Epithelial cell of proximal tubule (primary cell): ENCODE measurements around the gene TCERG1L. TPM values are rescaled to one million over a fixed set of nuclear protein-coding genes. Genes with fewer than 3 reads are reported as not detected.

Experiments
- DNase-seq: peaks from one replicate; pipeline ENCODE4 v3.0.0-alpha.2; 2011; ENCODE audit warnings: low read depth
- H3K4me3 ChIP-seq: 2 replicates; pipeline ENCODE4 v1.5.1; 2011; ENCODE audit warnings: low read depth, mild to moderate bottlenecking, low read length
- total RNA-seq: library from RNA; depleted of rRNA; stranded (reverse); fragments of >200 nt; gene quantifications from 2 replicates; pipeline ENCODE4 v1.2.3, GENCODE V29; 2015
- TF ChIP-seq, protein P1 (sequence below): conservative IDR thresholded peaks from 2 replicates; pipeline ENCODE4 v1.5.1; 2012; ENCODE audit warnings: low read depth, mild to moderate bottlenecking, low read length

The TCERG1L gene
- total RNA-seq, 1 donor from 2014 or later: not detected

DNA sequence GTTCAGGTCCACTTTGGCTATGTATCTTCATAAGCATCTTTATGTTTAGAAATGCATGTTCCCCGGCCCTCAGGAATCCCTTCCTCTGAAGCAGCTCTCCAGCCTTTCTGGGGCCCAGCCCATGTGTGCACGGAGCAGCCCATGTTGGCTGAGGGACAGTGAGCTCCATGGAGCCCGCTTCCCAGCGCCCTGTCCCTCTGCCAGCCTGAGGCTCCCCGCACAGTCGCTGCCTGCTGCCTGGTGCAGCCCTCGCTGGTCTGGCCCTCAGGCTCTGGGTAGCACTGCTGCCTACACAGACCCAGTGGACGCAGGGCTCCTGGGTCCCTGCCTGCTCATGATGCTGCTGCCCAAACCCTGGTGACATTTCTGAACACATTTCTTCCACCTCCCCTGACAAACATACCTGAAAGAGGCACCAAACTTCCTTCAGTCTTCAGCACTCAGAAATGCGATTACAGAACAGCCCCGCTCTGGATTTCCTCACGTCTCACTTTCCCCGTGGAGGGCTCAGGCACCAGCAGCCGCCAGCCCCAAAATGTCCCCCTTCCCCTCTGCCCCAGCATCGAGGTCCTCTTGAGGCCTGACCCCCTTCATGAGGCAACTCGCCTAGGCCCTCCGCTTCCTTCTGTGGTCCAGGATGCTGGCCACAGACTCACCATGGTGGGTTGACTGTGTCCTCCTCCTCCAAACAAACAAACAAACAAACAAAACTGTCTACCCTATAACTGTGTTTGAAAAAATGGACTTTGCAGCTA is 5.0 kb upstream of the TCERG1L start:
- TF ChIP-seq, protein P1, sequence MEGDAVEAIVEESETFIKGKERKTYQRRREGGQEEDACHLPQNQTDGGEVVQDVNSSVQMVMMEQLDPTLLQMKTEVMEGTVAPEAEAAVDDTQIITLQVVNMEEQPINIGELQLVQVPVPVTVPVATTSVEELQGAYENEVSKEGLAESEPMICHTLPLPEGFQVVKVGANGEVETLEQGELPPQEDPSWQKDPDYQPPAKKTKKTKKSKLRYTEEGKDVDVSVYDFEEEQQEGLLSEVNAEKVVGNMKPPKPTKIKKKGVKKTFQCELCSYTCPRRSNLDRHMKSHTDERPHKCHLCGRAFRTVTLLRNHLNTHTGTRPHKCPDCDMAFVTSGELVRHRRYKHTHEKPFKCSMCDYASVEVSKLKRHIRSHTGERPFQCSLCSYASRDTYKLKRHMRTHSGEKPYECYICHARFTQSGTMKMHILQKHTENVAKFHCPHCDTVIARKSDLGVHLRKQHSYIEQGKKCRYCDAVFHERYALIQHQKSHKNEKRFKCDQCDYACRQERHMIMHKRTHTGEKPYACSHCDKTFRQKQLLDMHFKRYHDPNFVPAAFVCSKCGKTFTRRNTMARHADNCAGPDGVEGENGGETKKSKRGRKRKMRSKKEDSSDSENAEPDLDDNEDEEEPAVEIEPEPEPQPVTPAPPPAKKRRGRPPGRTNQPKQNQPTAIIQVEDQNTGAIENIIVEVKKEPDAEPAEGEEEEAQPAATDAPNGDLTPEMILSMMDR: no peak
- no peak overlapping the region for H3K4me3 ChIP-seq
- DNase-seq: no peak

DNA sequence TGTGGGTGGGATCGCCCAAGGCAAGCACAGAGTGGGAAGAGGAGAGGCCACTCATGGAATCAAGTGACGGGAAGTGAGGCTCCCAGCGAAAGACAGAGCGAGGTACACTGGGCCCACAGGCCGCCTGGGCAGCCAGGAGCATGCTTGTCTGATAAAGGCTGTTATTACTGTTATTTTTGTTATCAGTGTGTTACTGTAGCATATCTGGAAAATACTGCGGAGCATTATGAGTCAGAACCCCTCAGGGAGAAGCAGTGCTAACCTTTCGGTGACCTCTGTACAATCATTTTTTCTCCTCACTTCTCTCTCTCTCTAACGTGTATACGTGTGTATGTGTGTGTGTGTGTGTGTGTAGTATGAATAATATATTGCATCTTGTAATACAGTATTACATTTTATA is 3.8 kb upstream of the TCERG1L start:
- no peak for DNase-seq
- H3K4me3 ChIP-seq: no peak overlapping the region
- TF ChIP-seq, protein P1: no peak

DNA sequence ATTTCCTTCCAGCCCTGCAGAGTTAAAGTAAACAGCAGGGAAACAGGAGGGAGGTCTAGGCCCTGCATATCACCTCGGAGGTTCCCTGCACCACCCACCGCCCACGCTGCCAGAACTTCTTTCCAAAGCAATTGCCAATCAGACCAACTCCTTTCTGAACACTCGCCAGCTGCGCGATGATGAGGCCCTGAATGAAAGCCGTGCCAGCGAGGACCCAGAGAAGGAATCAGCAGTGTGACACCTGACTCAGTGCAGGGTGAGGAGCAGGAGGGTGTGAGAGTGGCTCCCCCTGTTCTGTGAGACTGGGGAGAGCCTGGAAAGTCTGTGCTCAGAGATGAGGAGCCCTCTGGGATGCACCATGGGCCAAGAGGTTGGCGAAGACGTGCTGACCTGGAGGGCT is 3.3 kb upstream of the TCERG1L start:
- no peak for DNase-seq
- TF ChIP-seq, protein P1: no peak
- no peak overlapping the region for H3K4me3 ChIP-seq

DNA sequence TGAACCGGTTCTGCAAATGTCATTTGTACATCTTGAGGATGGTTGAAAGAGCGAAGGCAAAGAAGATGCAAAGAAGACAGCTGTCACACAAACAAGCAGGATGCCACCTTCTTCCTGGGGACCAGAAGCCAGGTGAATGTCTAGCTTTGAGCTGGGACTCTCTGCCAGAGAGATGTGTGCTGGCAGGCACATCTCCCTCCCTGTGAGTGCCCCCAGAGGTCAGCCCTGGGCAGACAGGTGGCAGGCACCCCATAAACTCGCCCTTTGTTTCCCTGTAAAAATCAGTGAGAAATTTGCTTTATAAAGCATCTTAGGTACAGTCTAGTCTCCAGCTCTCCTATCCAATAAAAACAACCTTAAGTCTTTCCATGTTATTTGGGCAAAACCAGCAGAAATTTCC is 2.6 kb upstream of the TCERG1L start:
- TF ChIP-seq, protein P1: no peak
- DNase-seq: no peak
- no peak overlapping the region for H3K4me3 ChIP-seq

DNA sequence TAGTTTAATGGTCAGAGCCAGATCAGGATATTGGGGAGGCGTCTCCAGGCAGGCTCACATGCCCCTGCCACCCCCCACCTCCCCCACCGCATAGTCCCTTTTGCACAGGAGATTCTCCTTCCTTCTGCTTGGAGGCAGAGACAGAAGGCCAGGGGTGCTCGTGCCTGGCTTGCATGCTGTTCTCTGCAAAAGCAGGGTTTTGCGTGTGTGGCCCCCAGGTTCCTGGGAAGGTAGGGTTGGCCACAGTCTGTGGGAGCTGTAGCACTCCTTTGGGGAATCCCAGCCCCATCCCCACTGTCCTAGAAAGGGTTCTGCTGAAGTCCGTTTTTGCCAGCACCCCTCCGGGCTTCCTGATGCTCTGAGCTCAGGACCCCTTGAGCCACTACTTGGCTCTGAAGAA is 1.9 kb upstream of the TCERG1L start:
- no peak for DNase-seq
- TF ChIP-seq, protein P1: no peak
- no peak overlapping the region for H3K4me3 ChIP-seq

DNA sequence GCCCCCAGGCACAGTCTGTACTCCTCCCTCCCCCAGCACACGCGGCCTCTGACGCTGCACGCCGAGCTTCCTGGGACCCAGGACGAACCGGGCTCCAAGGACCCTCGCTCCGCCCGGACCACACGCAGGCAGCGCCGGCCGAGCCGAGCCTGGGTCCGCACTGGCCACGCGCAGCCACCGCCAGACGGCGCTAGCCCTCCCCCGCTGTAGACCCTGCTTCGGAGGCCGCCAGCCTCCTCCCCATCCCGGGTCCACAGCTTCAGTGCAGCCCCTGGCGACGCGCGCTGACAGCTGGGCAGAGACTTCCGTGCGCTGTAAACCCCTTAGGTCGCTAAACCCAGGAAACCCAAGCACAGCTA is 936 bp upstream of the TCERG1L start:
- no peak for DNase-seq
- TF ChIP-seq, protein P1: no peak
- no peak overlapping the region for H3K4me3 ChIP-seq

DNA sequence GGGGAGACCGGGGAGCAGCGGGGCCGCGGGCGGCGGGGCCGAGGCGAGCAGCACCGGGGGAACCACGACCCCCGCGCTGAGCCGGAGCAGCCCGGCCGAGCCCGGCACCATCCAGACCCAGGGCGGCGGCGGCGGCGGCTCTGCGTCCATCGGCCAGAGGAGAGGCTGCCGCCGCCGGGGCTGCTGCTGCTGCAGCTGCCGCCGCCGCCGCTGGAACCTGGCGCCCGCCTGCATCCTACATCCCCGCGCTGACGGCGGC is 190 bp downstream of the TCERG1L start:
- no peak overlapping the region for H3K4me3 ChIP-seq
- no peak for DNase-seq
- TF ChIP-seq, protein P1: no peak
